H1 (cell line): ENCODE measurements around the gene STEAP1. TPM values are rescaled to one million over a fixed set of nuclear protein-coding genes. Genes with fewer than 3 reads are reported as not detected.

ENCODE experiments used
- CTCF ChIA-PET: fragments of 300-600 bp; sonication (Branson Sonifier 250); formaldehyde crosslinking; loops from one replicate; lab custom pipeline; 2021; ENCODE audit not compliant: partially characterized antibody; lab: Charles Lee
- POLR2A ChIA-PET: fragments of 300-600 bp; sonication (Branson Sonifier 250); formaldehyde crosslinking; loops from one replicate; lab custom pipeline; 2021; ENCODE audit warnings: inconsistent platforms; ENCODE audit not compliant: partially characterized antibody; lab: Charles Lee
- DNase-seq, 2 experiments: peaks; one replicate each; pipeline versions ENCODE4 v3.0.0 to v3.0.0-alpha.2; 2010 to 2022; ENCODE audit warnings: low spot score in 2 of 2, low read depth in 1 of 2, mixed read lengths in 1 of 2
- FAIRE-seq: peaks from 2 replicates; lab custom pipeline; 2011; peaks lifted over from hg19 to GRCh38; lab: Jason Lieb, UNC
- H2AFZ ChIP-seq: 2 replicates; pipeline ENCODE4 v1.8.1; 2012; ENCODE audit warnings: low read length, inconsistent platforms
- H2AK5ac ChIP-seq: 2 replicates; pipeline ENCODE4 v1.6.1; 2013; ENCODE audit warnings: low read depth, low read length
- H2BK120ac ChIP-seq: replicated peaks from 2 replicates; pipeline ENCODE3; 2013; ENCODE audit warnings: low read depth, low read length, inconsistent platforms
- H2BK12ac ChIP-seq: 2 replicates; pipeline ENCODE4 v1.6.1; 2013; ENCODE audit warnings: low read depth, low read length
- H2BK15ac ChIP-seq: 2 replicates; pipeline ENCODE4 v1.6.1; 2013; ENCODE audit warnings: low read length
- H2BK20ac ChIP-seq: 2 replicates; pipeline ENCODE4 v1.6.1; 2013; ENCODE audit warnings: low read length
- H2BK5ac ChIP-seq: 2 replicates; pipeline ENCODE4 v1.6.1; 2013; ENCODE audit warnings: low read depth, low read length
- H3K14ac ChIP-seq: 2 replicates; pipeline ENCODE4 v1.6.1; 2013; ENCODE audit warnings: inconsistent platforms; ENCODE audit not compliant: insufficient read length
- H3K18ac ChIP-seq: 2 replicates; pipeline ENCODE4 v1.6.1; 2013; ENCODE audit warnings: low read length; ENCODE audit errors: extremely low read depth
- H3K23ac ChIP-seq: 2 replicates; pipeline ENCODE4 v1.6.1; 2013; ENCODE audit warnings: inconsistent platforms; ENCODE audit not compliant: insufficient read length
- H3K23me2 ChIP-seq: 2 replicates; pipeline ENCODE4 v1.6.1; 2013; ENCODE audit warnings: low read depth, low read length
- H3K27ac ChIP-seq: 2 replicates; pipeline ENCODE4 v1.6.1; 2011; ENCODE audit warnings: low read depth, low read length, inconsistent platforms
- H3K27me3 ChIP-seq, 4 experiments: replicated peaks in 1 of 4; 1 replicate in 1 of 4; 2 replicates in 3 of 4; pipeline versions ENCODE4 v1.6.1 to v1.8.1; 2011 to 2013; ENCODE audit warnings: low read length in 3 of 4, mild to moderate bottlenecking in 3 of 4, inconsistent platforms in 2 of 4, mixed read lengths in 2 of 4, moderate library complexity in 1 of 4; ENCODE audit not compliant: control insufficient read depth in 3 of 4, insufficient read depth in 3 of 4; ENCODE audit errors: extremely low read depth in 1 of 4
- H3K36me3 ChIP-seq, 4 experiments: 2 replicates each; pipeline versions ENCODE4 v1.6.1 to v1.8.1; 2011 to 2013; ENCODE audit warnings: mild to moderate bottlenecking in 4 of 4, low read length in 3 of 4, moderate library complexity in 2 of 4, control low read depth in 1 of 4, inconsistent platforms in 1 of 4; ENCODE audit not compliant: insufficient read depth in 4 of 4, control insufficient read depth in 2 of 4
- H3K4ac ChIP-seq: replicated peaks from 2 replicates; pipeline ENCODE3; 2013; ENCODE audit warnings: low read length, low read depth, mixed read lengths, inconsistent platforms; ENCODE audit not compliant: insufficient read length
- H3K4me1 ChIP-seq, 4 experiments: replicated peaks in 1 of 4; 1 replicate in 1 of 4; 2 replicates in 3 of 4; pipeline versions ENCODE4 v1.6.1 to v1.8.1; 2011 to 2013; ENCODE audit warnings: low read length in 3 of 4, inconsistent platforms in 2 of 4, mixed read lengths in 1 of 4; ENCODE audit not compliant: insufficient read depth in 4 of 4, control insufficient read depth in 3 of 4
- H3K4me2 ChIP-seq, 2 experiments: 2 replicates each; pipeline versions ENCODE4 v1.6.1 to v1.8.1; 2011 to 2013; ENCODE audit warnings: low read depth in 2 of 2, low read length in 2 of 2, control low read depth in 1 of 2, inconsistent platforms in 1 of 2, mild to moderate bottlenecking in 1 of 2; ENCODE audit not compliant: insufficient read depth in 1 of 2
- H3K4me3 ChIP-seq, 4 experiments: fragments of 200-600, 300-600 bp in 1 of 4; sonication (generic), shearing (Covaris generic), sonication (Bioruptor Twin) in 1 of 4; 2 replicates each; pipeline versions ENCODE4 v1.5.1 to v1.8.1; 2011 to 2016; ENCODE audit warnings: low read length in 4 of 4, low read depth in 3 of 4, control low read depth in 2 of 4, inconsistent platforms in 2 of 4, mild to moderate bottlenecking in 2 of 4, mixed read lengths in 1 of 4, moderate library complexity in 1 of 4; ENCODE audit not compliant: insufficient read depth in 2 of 4; ENCODE audit errors: extremely low read depth in 1 of 4
- H3K56ac ChIP-seq: replicated peaks from 2 replicates; pipeline ENCODE3; 2013; ENCODE audit warnings: low read depth, mild to moderate bottlenecking, mixed read lengths, low read length, inconsistent platforms; ENCODE audit not compliant: insufficient read length
- H3K79me1 ChIP-seq: 2 replicates; pipeline ENCODE4 v1.6.1; 2013; ENCODE audit warnings: low read depth, low read length, control low read depth
- H3K79me2 ChIP-seq, 2 experiments: 2 replicates each; pipeline versions ENCODE4 v1.6.1 to v1.8.1; 2012 to 2013; ENCODE audit warnings: low read length in 2 of 2, mild to moderate bottlenecking in 2 of 2, inconsistent platforms in 1 of 2; ENCODE audit not compliant: insufficient read depth in 2 of 2, control insufficient read depth in 1 of 2
- H3K9ac ChIP-seq, 4 experiments: replicated peaks in 1 of 4; 1 replicate in 1 of 4; 2 replicates in 3 of 4; pipeline versions ENCODE4 v1.6.1 to v1.8.1; 2011 to 2013; ENCODE audit warnings: low read depth in 3 of 4, low read length in 3 of 4, control low read depth in 2 of 4, mild to moderate bottlenecking in 2 of 4, moderate library complexity in 2 of 4, inconsistent platforms in 1 of 4; ENCODE audit errors: extremely low read depth in 1 of 4
- H3K9me3 ChIP-seq, 2 experiments: 2 replicates each; pipeline versions ENCODE4 v1.6.1 to v1.8.1; 2012 to 2013; ENCODE audit warnings: mild to moderate bottlenecking in 2 of 2, moderate library complexity in 2 of 2, control low read depth in 1 of 2, inconsistent platforms in 1 of 2, low read depth in 1 of 2, low read length in 1 of 2, mixed read lengths in 1 of 2; ENCODE audit not compliant: insufficient read depth in 2 of 2
- H4K20me1 ChIP-seq, 2 experiments: replicated peaks in 1 of 2; 2 replicates each; pipeline versions ENCODE3 to v1.8.1; 2011 to 2013; ENCODE audit warnings: inconsistent platforms in 2 of 2, low read length in 2 of 2, mild to moderate bottlenecking in 1 of 2; ENCODE audit not compliant: insufficient read depth in 2 of 2, control insufficient read depth in 1 of 2
- H4K5ac ChIP-seq: 2 replicates; pipeline ENCODE4 v1.6.1; 2013; ENCODE audit warnings: low read length, low read depth, mixed read lengths, inconsistent platforms; ENCODE audit not compliant: insufficient read length
- H4K8ac ChIP-seq: 2 replicates; pipeline ENCODE4 v1.8.0; 2013; ENCODE audit warnings: mild to moderate bottlenecking, moderate library complexity, low read length, inconsistent platforms; ENCODE audit not compliant: insufficient read depth; ENCODE audit errors: extremely low read depth
- H4K91ac ChIP-seq: replicated peaks from 2 replicates; pipeline ENCODE3; 2013; ENCODE audit warnings: low read length, mixed read lengths, inconsistent platforms; ENCODE audit not compliant: insufficient read length
- CEBPB ChIP-seq: IDR thresholded peaks from 2 replicates; pipeline ENCODE4 v1.6.1; 2012; ENCODE audit warnings: low read depth, low read length
- KDM5A ChIP-seq: fragments of 200-600 bp; IDR thresholded peaks from 2 replicates; pipeline ENCODE4 v1.7.1; 2012; ENCODE audit warnings: mild to moderate bottlenecking, low read length, inconsistent platforms, mixed read lengths
- WGBS, 2 experiments: shearing (Covaris generic) in 1 of 2; methylation state at CpG; one replicate each; pipeline versions ENCODE4 v1.1.6 to v1.1.7; 2013 to 2015; ENCODE audit warnings: low lambda C conversion rate in 2 of 2, mixed read lengths in 2 of 2, inconsistent platforms in 1 of 2, low coverage in 1 of 2, missing lambda C conversion rate in 1 of 2; ENCODE audit not compliant: insufficient replicate concordance in 2 of 2, insufficient coverage in 1 of 2, insufficient read length in 1 of 2; ENCODE audit errors: extremely low coverage in 1 of 2, missing lambda C conversion rate in 1 of 2; 5-methylcytosine and 5-hydroxymethylcytosine counted together
- polyA plus RNA-seq, 7 experiments: library from polyadenylated mRNA; depleted of rRNA in 3 of 7; stranded (reverse) in 5 of 7; unstranded in 2 of 7; fragments of >200 nt in 5 of 7; fragments of 200-250 nt in 2 of 7; gene quantifications; 1 replicate in 5 of 7; 2 replicates in 1 of 7; 4 replicates in 1 of 7; pipeline versions ENCODE4 v1.2.1 to v1.2.3, GENCODE V29; 2011 to 2013; ENCODE audit warnings: missing spikeins in 2 of 7, mixed read lengths in 2 of 7
- total RNA-seq: library from RNA; stranded (reverse); fragmentation: NEBNext Ultra II Directional; extraction: Animal tissue kit (Norgen Biotek cat#: 25700); gene quantifications from 2 replicates; pipeline ENCODE4 v1.2.1, GENCODE V29; 2021

STEAP1 gene
- total and polyA plus RNA-seq, 2 of the 8 experiments (the other 6 are each of a cell fraction or from before 2014, with no cell fraction given) = 9.2 to 9.5 TPM

DNA sequence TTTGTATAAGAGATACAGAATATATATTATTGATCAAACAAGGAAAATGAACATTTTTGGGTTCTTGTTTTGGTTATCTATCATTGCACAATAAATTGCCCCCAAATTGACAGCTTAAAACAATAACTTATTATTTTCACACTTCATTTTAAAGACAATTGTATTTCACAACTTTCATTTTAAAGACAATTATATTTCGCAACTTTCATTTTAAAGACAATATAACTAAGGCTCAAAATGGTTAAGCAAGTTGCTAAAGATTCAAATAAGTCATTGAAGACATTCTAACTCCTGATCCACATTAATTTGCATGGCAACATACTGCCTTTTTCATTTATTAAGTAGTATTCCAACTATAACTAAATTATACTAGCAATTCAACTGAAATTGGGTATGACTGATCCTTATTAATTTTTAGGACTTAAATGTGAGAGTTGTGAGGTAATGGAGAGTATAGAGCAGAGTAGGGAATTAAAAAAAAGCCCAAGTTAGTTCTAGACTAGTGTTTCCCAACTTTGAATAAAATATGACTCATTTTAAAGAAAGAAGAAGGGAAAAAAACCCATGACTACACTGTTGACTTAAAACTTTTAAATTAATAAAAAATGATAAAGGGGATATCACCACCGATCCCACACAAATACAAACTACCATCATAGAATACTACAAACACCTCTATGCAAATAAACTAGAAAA, 47.4 kb downstream of the STEAP1 start:
- Histone ChIP-seq H3K4me1 (no peaks in the 10 kb centered on the region), H4K91ac (no peak overlapping the region), H3K23me2 (no peaks in the 10 kb centered on the region; the same call in 1 of the 2 replicates), H2BK12ac (no peak overlapping the region), H2BK20ac (no peak overlapping the region), H3K4me2 (no peak overlapping the region), H3K4ac (no peak overlapping the region), H4K8ac (no peak overlapping the region), H3K79me1 (no peaks in the 10 kb centered on the region), H3K79me2 (no peaks in the 10 kb centered on the region), H3K27ac (no peak overlapping the region), H2BK5ac (no peak overlapping the region), H3K4me3 (no peak overlapping the region), H2BK120ac (no peak overlapping the region), H4K5ac (no peak overlapping the region), H3K9me3 (no peaks in the 10 kb centered on the region), H2BK15ac (no peak overlapping the region), H3K18ac (no peak overlapping the region), H2AFZ (no peak overlapping the region), H3K36me3 (no peaks in the 10 kb centered on the region), H3K9ac (no peak overlapping the region), H2AK5ac (no peak overlapping the region), H3K14ac (no peak overlapping the region), H3K23ac (no peak overlapping the region), H4K20me1 (no peaks in the 10 kb centered on the region), H3K27me3 (no peaks in the 10 kb centered on the region), H3K56ac (no peak overlapping the region)
- ChIA-PET CTCF (interaction anchor here (0.6 kb wide), 1 partner anchor 10 kb away, joined by 3 read pairs; the partner anchor contains the start of gene STEAP2), POLR2A (no interaction called here)
- TF ChIP-seq CEBPB = peak; percentile 18; the same call in 1 of the 2 replicates
- TF ChIP-seq KDM5A = no peak
- FAIRE-seq = no peak
- no peak for DNase-seq
- WGBS, 2 experiments = 89 to 100% methylated on average over 1 to 2 of the region's 2 CpGs
